Activated T-helper 1 cell treated with anti-CD3 and anti-CD28 coated beads, Interleukin-12 subunit alpha, Interleukin-12 subunit beta, Interleukin-2, Interleukin-4 antibody, amounts not matched to agents 30 ng/mL and 10 ng/mL and 1 ng/mL, durations not matched to agents 14 hours and 24 hours and 36 hours (primary cell): Measurements from ENCODE around the gene CDCP1. TPM values are rescaled to one million over a fixed set of nuclear protein-coding genes. Genes with fewer than 3 reads are reported as not detected.

ENCODE experiments used
- DNase-seq: peaks from one replicate; pipeline ENCODE4 v3.0.0; 2021; ENCODE audit warnings: low spot score
- H3K27ac Mint-ChIP-seq: one replicate; pipeline ENCODE4 v1.8.0; 2021; ENCODE audit warnings: mild to moderate bottlenecking, mixed read lengths
- H3K27me3 Mint-ChIP-seq: one replicate; pipeline ENCODE4 v1.8.0; 2022; ENCODE audit warnings: mild to moderate bottlenecking, moderate library complexity, mixed read lengths; ENCODE audit not compliant: insufficient read depth
- H3K36me3 Mint-ChIP-seq: one replicate; pipeline ENCODE4 v1.8.0; 2021; ENCODE audit warnings: low read depth, mixed read lengths
- H3K4me1 Mint-ChIP-seq: one replicate; pipeline ENCODE4 v1.8.0; 2021; ENCODE audit warnings: low read depth, mixed read lengths
- H3K4me3 Mint-ChIP-seq: one replicate; pipeline ENCODE4 v1.8.0; 2021; ENCODE audit warnings: mild to moderate bottlenecking, moderate library complexity, mixed read lengths
- H3K9me3 Mint-ChIP-seq: one replicate; pipeline ENCODE4 v1.8.0; 2021; ENCODE audit warnings: mixed read lengths
- intact Hi-C: fragments of 100-400 bp; cut with micrococcal nuclease; formaldehyde crosslinking; loops from one replicate; pipeline ENCODE4 v1.15.1; 2024
- total RNA-seq: library from RNA; stranded (reverse); gene quantifications from 2 replicates; pipeline ENCODE4 v1.2.3, GENCODE V29; 2022

CDCP1 gene
- total RNA-seq, 1 donor from 2014 or later: 1.2 TPM

- peaks cover 7% of the 10 kb centered on the region for H3K4me1 Mint-ChIP-seq
- no peak overlapping the region for H3K4me3 Mint-ChIP-seq
These were observed 35.3 kb upstream of the CDCP1 start for GRCh38 chr3:45181496-45181895.

GRCh38 chr3:45180899-45181298 lies 34.7 kb upstream of the CDCP1 start:
- Mint-ChIP-seq H3K27me3 (peaks cover 26% of the 10 kb centered on the region), H3K27ac (no peak overlapping the region), H3K4me1 (peaks cover 7% of the 10 kb centered on the region)

More at GRCh38 chr3:45181496-45181895, 35.3 kb upstream of the CDCP1 start:
- Mint-ChIP-seq H3K27me3 (peaks cover 23% of the 10 kb centered on the region), H3K9me3 (no peaks in the 10 kb centered on the region), H3K27ac (no peak overlapping the region), H3K36me3 (no peaks in the 10 kb centered on the region)
- intact Hi-C loops: no loop called here
- no peak for DNase-seq

GRCh38 chr3:45180051-45180450 lies 33.9 kb upstream of the CDCP1 start:
- no peak for DNase-seq
- no peak overlapping the region for H3K4me3 Mint-ChIP-seq
- H3K27me3 Mint-ChIP-seq: peaks cover 28% of the 10 kb centered on the region
- H3K27ac Mint-ChIP-seq: no peak overlapping the region
- intact Hi-C loops: no loop called here
- peaks cover 7% of the 10 kb centered on the region for H3K4me1 Mint-ChIP-seq
- no peaks in the 10 kb centered on the region for H3K36me3 Mint-ChIP-seq
- no peaks in the 10 kb centered on the region for H3K9me3 Mint-ChIP-seq

More at GRCh38 chr3:45180899-45181298, 34.7 kb upstream of the CDCP1 start:
- DNase-seq: no peak
- Mint-ChIP-seq H3K9me3 (no peaks in the 10 kb centered on the region), H3K36me3 (no peaks in the 10 kb centered on the region), H3K4me3 (no peak overlapping the region)
- intact Hi-C loops: no loop called here

- DNase-seq: no peak
- Mint-ChIP-seq H3K27ac (no peak overlapping the region), H3K36me3 (no peaks in the 10 kb centered on the region), H3K4me3 (no peak overlapping the region), H3K27me3 (peaks cover 28% of the 10 kb centered on the region), H3K9me3 (no peaks in the 10 kb centered on the region), H3K4me1 (peaks cover 7% of the 10 kb centered on the region)
- intact Hi-C loops: no loop called here
These were observed 33.0 kb upstream of the CDCP1 start for GRCh38 chr3:45179163-45179562.

- no peak overlapping the region for H3K4me3 Mint-ChIP-seq
- intact Hi-C loops: no loop called here
- no peaks in the 10 kb centered on the region for H3K36me3 Mint-ChIP-seq
- H3K9me3 Mint-ChIP-seq: no peaks in the 10 kb centered on the region
- H3K27ac Mint-ChIP-seq: no peak overlapping the region
- peaks cover 6% of the 10 kb centered on the region for H3K4me1 Mint-ChIP-seq
- no peak for DNase-seq
- peaks cover 28% of the 10 kb centered on the region for H3K27me3 Mint-ChIP-seq
These were observed 32.2 kb upstream of the CDCP1 start for GRCh38 chr3:45178183-45179023.

GRCh38 chr3:45176912-45177311 lies 30.7 kb upstream of the CDCP1 start:
- no peak overlapping the region for H3K4me3 Mint-ChIP-seq
- H3K27me3 Mint-ChIP-seq: peaks cover 23% of the 10 kb centered on the region

DNA sequence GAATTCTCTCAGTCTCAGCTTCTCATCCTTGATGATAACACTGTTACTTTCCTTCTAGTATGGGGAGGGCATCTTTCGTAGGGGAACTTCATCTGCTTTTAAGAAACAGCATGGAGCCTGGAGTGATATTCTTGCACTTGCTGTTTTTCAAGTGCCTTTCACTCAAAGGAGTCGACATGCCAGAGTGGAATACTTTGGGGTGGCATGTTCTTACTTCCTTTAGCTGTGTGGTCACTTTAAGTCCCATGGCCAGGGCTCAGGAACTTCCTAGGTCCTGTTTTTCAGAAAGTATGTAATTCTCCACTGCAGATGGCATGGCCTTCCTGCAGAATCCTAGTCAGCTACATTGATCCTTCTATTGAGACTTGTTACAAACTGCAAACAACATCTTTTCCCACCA lies 28.1 kb upstream of the CDCP1 start:
- no peak for DNase-seq
- H3K27ac Mint-ChIP-seq: no peak overlapping the region
- intact Hi-C loops: no loop called here
- H3K4me3 Mint-ChIP-seq: no peak overlapping the region
- H3K9me3 Mint-ChIP-seq: no peaks in the 10 kb centered on the region
- H3K36me3 Mint-ChIP-seq: no peaks in the 10 kb centered on the region
- H3K27me3 Mint-ChIP-seq: peaks cover 16% of the 10 kb centered on the region
- H3K4me1 Mint-ChIP-seq: peaks cover 12% of the 10 kb centered on the region

More at GRCh38 chr3:45176912-45177311, 30.7 kb upstream of the CDCP1 start:
- Mint-ChIP-seq H3K27ac (no peak overlapping the region), H3K4me1 (no peaks in the 10 kb centered on the region), H3K36me3 (no peaks in the 10 kb centered on the region), H3K9me3 (no peaks in the 10 kb centered on the region)
- intact Hi-C loops: no loop called here
- DNase-seq: no peak

- intact Hi-C loops: no loop called here
- Mint-ChIP-seq H3K27me3 (peaks cover 14% of the 10 kb centered on the region), H3K4me1 (peaks cover 12% of the 10 kb centered on the region), H3K36me3 (no peaks in the 10 kb centered on the region), H3K9me3 (no peaks in the 10 kb centered on the region), H3K4me3 (no peak overlapping the region), H3K27ac (no peak overlapping the region)
- no peak for DNase-seq
These were observed 27.6 kb upstream of the CDCP1 start for GRCh38 chr3:45173776-45174175.

GRCh38 chr3:45171283-45171682 lies 25.1 kb upstream of the CDCP1 start:
- peaks cover 3% of the 10 kb centered on the region for H3K36me3 Mint-ChIP-seq
- H3K27ac Mint-ChIP-seq: no peak overlapping the region
- peaks cover 7% of the 10 kb centered on the region for H3K27me3 Mint-ChIP-seq
- peaks cover 34% of the 10 kb centered on the region for H3K4me1 Mint-ChIP-seq
- H3K9me3 Mint-ChIP-seq: peaks cover 3% of the 10 kb centered on the region
- intact Hi-C loops: no loop called here
- H3K4me3 Mint-ChIP-seq: no peak overlapping the region
- DNase-seq: no peak

DNA sequence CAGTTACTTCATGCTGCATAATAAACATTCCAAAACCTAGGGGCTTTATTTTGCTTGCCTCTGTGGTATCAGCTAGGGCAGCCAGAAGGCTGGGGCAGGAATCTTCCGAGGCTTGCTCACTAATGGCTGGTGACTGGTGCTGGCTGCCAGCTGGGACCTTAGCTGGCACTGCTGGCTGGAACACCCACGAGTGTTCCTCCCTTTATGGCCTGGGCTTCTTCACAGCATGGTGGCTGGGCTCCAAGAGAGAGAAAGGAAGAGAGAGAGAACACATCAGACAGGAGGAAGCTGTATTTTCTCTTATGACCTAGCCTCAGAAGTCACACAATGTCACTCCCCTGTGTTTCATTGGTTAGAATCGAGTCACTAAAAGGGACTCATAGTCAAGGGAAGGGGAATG lies 23.9 kb upstream of the CDCP1 start:
- no peak overlapping the region for H3K27ac Mint-ChIP-seq
- H3K4me1 Mint-ChIP-seq: peaks cover 44% of the 10 kb centered on the region
- peaks cover 2% of the 10 kb centered on the region for H3K27me3 Mint-ChIP-seq
- no peak for DNase-seq
- H3K4me3 Mint-ChIP-seq: no peak overlapping the region
- H3K9me3 Mint-ChIP-seq: peaks cover 6% of the 10 kb centered on the region
- peaks cover 4% of the 10 kb centered on the region for H3K36me3 Mint-ChIP-seq
- intact Hi-C loops: no loop called here

GRCh38 chr3:45169125-45169904 lies 23.1 kb upstream of the CDCP1 start:
- no peak for DNase-seq
- H3K36me3 Mint-ChIP-seq: peaks cover 4% of the 10 kb centered on the region
- H3K27me3 Mint-ChIP-seq: peaks cover 2% of the 10 kb centered on the region
- H3K4me1 Mint-ChIP-seq: peaks cover 44% of the 10 kb centered on the region
- no peak overlapping the region for H3K4me3 Mint-ChIP-seq
- peaks cover 6% of the 10 kb centered on the region for H3K9me3 Mint-ChIP-seq
- H3K27ac Mint-ChIP-seq: no peak overlapping the region
- intact Hi-C loops: loop anchor here (5.0 kb wide), 1 partner anchor 187 kb away; no protein-coding TSS in a partner anchor

DNA sequence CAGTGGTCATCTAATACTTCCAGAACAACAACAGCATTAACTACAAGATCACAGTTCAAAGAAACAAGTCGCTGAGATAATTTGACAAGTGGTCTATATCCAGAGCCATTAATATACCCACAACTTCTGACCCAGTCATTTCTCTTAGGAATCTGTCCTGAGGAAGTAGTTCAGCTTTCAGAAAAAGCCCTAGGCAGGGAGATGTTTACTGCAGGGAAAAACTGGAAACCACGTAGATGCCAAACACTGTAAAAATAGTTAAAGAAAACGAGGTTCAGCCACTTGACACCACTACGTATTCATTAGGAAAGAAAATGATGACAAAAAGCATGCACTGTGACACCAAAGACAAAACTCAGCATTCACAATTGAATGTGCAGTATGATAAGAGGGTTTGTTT lies 22.3 kb upstream of the CDCP1 start:
- H3K36me3 Mint-ChIP-seq: peaks cover 4% of the 10 kb centered on the region
- peaks cover 44% of the 10 kb centered on the region for H3K4me1 Mint-ChIP-seq
- H3K27ac Mint-ChIP-seq: no peak overlapping the region
- intact Hi-C loops: loop anchor here (5.0 kb wide), 1 partner anchor 186 kb away; no protein-coding TSS in a partner anchor
- no peak overlapping the region for H3K4me3 Mint-ChIP-seq
- no peak for DNase-seq
- H3K27me3 Mint-ChIP-seq: peaks cover 4% of the 10 kb centered on the region
- H3K9me3 Mint-ChIP-seq: peaks cover 6% of the 10 kb centered on the region
